CD4-positive, alpha-beta T cell treated with Interferon alpha-2 for 1 hour (primary cell): Measurements from ENCODE around the gene JAM2.
"Not testable (repeated sequence)": the region's sequence is repeated elsewhere in the genome, so short reads cannot be mapped to it uniquely, and the experiment has no call there.

Source experiments
- DNase-seq, 2 donors: peaks; one replicate each; pipeline ENCODE4 v3.0.0-alpha.2; 2020 to 2022

Gene JAM2

GRCh38 chr21:25638660-25639550, at the start of gene JAM2:
JAM2 (plus strand) TSS chr21:25639258; CDS start chr21:25639822, 564 bp downstream.
- DNase-seq, result peak in 1 of 2 donors; percentile 19

GRCh38 chr21:25589887-25590286, 49.2 kb upstream of the JAM2 start:
- no peak for DNase-seq

GRCh38 chr21:25607151-25608043, 31.7 kb upstream of the JAM2 start, which contains the start of gene MRPL39:
MRPL39 (minus strand) TSS chr21:25607481; CDS start chr21:25607475, 6 bp downstream.
- DNase-seq, result peak; percentile 84 to 90

GRCh38 chr21:25608044-25608737, 30.9 kb upstream of the JAM2 start:
- peak; percentile 76 to 87 for DNase-seq

GRCh38 chr21:25614441-25614840, 24.6 kb upstream of the JAM2 start:
- no peak for DNase-seq

GRCh38 chr21:25615880-25616279, 23.2 kb upstream of the JAM2 start:
- no peak for DNase-seq

- no peak for DNase-seq
These were observed 19.9 kb upstream of the JAM2 start for GRCh38 chr21:25619198-25619597.

GRCh38 chr21:25624511-25624910, 14.5 kb upstream of the JAM2 start:
- DNase-seq, result no peak

- no peak for DNase-seq
These were observed 14.0 kb upstream of the JAM2 start for GRCh38 chr21:25625036-25625435.

- DNase-seq, result not testable (repeated sequence)
These were observed 13.1 kb upstream of the JAM2 start for GRCh38 chr21:25625776-25626555.

GRCh38 chr21:25626757-25627156, 12.3 kb upstream of the JAM2 start:
- no peak for DNase-seq

GRCh38 chr21:25632296-25632695, 6.8 kb upstream of the JAM2 start:
- no peak for DNase-seq

GRCh38 chr21:25635310-25635709, 3.7 kb upstream of the JAM2 start:
- no peak for DNase-seq

GRCh38 chr21:25636727-25637126, 2.3 kb upstream of the JAM2 start:
- no peak for DNase-seq

GRCh38 chr21:25637851-25638659, 1.0 kb upstream of the JAM2 start:
- peak in 1 of 2 donors; percentile 9 for DNase-seq

GRCh38 chr21:25639551-25640201, 618 bp downstream of the JAM2 start:
- DNase-seq, result peak; percentile 50 to 54

GRCh38 chr21:25640202-25640942, 1.3 kb downstream of the JAM2 start:
- no peak for DNase-seq

- no peak for DNase-seq
These were observed 1.9 kb downstream of the JAM2 start for GRCh38 chr21:25640943-25641292.

GRCh38 chr21:25643486-25643885, 4.4 kb downstream of the JAM2 start:
- DNase-seq, result no peak

GRCh38 chr21:25646474-25646873, 7.4 kb downstream of the JAM2 start:
- no peak for DNase-seq
